GM23338 (cell line): ENCODE results near the gene MYO1D. TPM values are rescaled to one million over a fixed set of nuclear protein-coding genes. Genes with fewer than 3 reads are reported as not detected.

Source experiments
- ATAC-seq: fragments of 200-7000 bp; cut with Tn5 transposase; 3 replicates; pipeline ENCODE4 v1.9.1; 2020
- DNase-seq: peaks from one replicate; pipeline ENCODE4 v3.0.0-alpha.2; 2015; ENCODE audit warnings: low spot score
- H2AFZ ChIP-seq: fragments of 200-600 bp; sonication (generic); 2 replicates; pipeline ENCODE4 v1.8.0; 2016; ENCODE audit warnings: antibody characterized with exemption, mild to moderate bottlenecking, moderate library complexity
- H3F3A ChIP-seq: fragments of 200-600 bp; sonication (generic); replicated peaks from 2 replicates; pipeline ENCODE4 v1.8.0; 2017; ENCODE audit warnings: antibody characterized with exemption, mixed run types, low read depth
- H3K27ac ChIP-seq: fragments of 200-600 bp; sonication (generic); 2 replicates; pipeline ENCODE4 v1.6.1; 2016; ENCODE audit warnings: low read depth
- H3K27me3 ChIP-seq: fragments of 200-600 bp; sonication (generic); 2 replicates; pipeline ENCODE4 v1.8.0; 2016; ENCODE audit warnings: mild to moderate bottlenecking, mixed run types, moderate library complexity; ENCODE audit not compliant: insufficient read depth
- H3K36me3 ChIP-seq: fragments of 200-600 bp; sonication (generic); 2 replicates; pipeline ENCODE4 v1.8.0; 2016; ENCODE audit warnings: mild to moderate bottlenecking; ENCODE audit not compliant: insufficient read depth
- H3K4me1 ChIP-seq: fragments of 200-600 bp; sonication (generic); 2 replicates; pipeline ENCODE4 v1.8.0; 2016; ENCODE audit warnings: mild to moderate bottlenecking, moderate library complexity; ENCODE audit not compliant: insufficient read depth
- H3K4me2 ChIP-seq: fragments of 200-600 bp; sonication (generic); 2 replicates; pipeline ENCODE4 v1.7.1; 2017; ENCODE audit warnings: mixed run types
- H3K4me3 ChIP-seq: fragments of 200-600 bp; sonication (generic); 2 replicates; pipeline ENCODE4 v1.6.1; 2016; ENCODE audit warnings: mixed run types
- H3K79me2 ChIP-seq: fragments of 200-600 bp; sonication (generic); replicated peaks from 2 replicates; pipeline ENCODE4 v1.8.0; 2017; ENCODE audit warnings: mild to moderate bottlenecking; ENCODE audit not compliant: insufficient read depth
- H3K9me2 ChIP-seq: fragments of 200-600 bp; sonication (generic); 2 replicates; pipeline ENCODE4 v1.8.0; 2017; ENCODE audit not compliant: insufficient read depth
- H4K20me1 ChIP-seq: fragments of 200-600 bp; sonication (generic); replicated peaks from 2 replicates; pipeline ENCODE4 v1.8.0; 2017; ENCODE audit warnings: mild to moderate bottlenecking; ENCODE audit not compliant: insufficient read depth
- H3K27ac Mint-ChIP-seq: 2 replicates; pipeline ENCODE4 v1.8.0; 2020; ENCODE audit warnings: inconsistent platforms, mild to moderate bottlenecking, moderate library complexity, mixed read lengths
- H3K27me3 Mint-ChIP-seq: 3 replicates; pipeline ENCODE4 v1.8.0; 2022; ENCODE audit warnings: low read depth, mild to moderate bottlenecking, moderate library complexity, mixed read lengths, inconsistent platforms; ENCODE audit not compliant: insufficient read depth, poor library complexity
- H3K36me3 Mint-ChIP-seq: 3 replicates; pipeline ENCODE4 v1.8.0; 2021; ENCODE audit warnings: low read depth, mild to moderate bottlenecking, inconsistent platforms, moderate library complexity, mixed read lengths
- H3K4me1 Mint-ChIP-seq: 3 replicates; pipeline ENCODE4 v1.8.0; 2020; ENCODE audit warnings: mild to moderate bottlenecking, inconsistent platforms, mixed read lengths
- H3K4me3 Mint-ChIP-seq: 3 replicates; pipeline ENCODE4 v1.8.0; 2021; ENCODE audit warnings: moderate library complexity, mild to moderate bottlenecking, inconsistent platforms, mixed read lengths
- H3K9me3 Mint-ChIP-seq: 3 replicates; pipeline ENCODE4 v1.8.0; 2020; ENCODE audit warnings: moderate library complexity, mild to moderate bottlenecking, inconsistent platforms, mixed read lengths
- CREB1 ChIP-seq: fragments of 250-450 bp; sonication (Bioruptor Pico); IDR thresholded peaks from 2 replicates; pipeline ENCODE4 v1.5.0; 2020; ENCODE audit warnings: low read depth, mild to moderate bottlenecking, moderate library complexity
- ETS1 ChIP-seq: IDR thresholded peaks from 2 replicates; pipeline ENCODE4 v1.6.1; 2016; ENCODE audit warnings: antibody characterized with exemption
- EZH2 ChIP-seq: fragments of 200-600 bp; sonication (generic); IDR thresholded peaks from one replicate; pipeline ENCODE4 v1.8.0; 2017; ENCODE audit warnings: antibody characterized with exemption, mild to moderate bottlenecking, low read depth; ENCODE audit not compliant: unreplicated experiment
- POLR2AphosphoS5 ChIP-seq: IDR thresholded peaks from 2 replicates; pipeline ENCODE4 v1.6.1; 2016; ENCODE audit warnings: antibody characterized with exemption, low read depth
- REST ChIP-seq: IDR thresholded peaks from one replicate; pipeline ENCODE4 v1.6.1; 2018; ENCODE audit warnings: antibody characterized with exemption; ENCODE audit not compliant: unreplicated experiment
- STAT1 ChIP-seq: IDR thresholded peaks from one replicate; pipeline ENCODE4 v1.6.1; 2016; ENCODE audit warnings: antibody characterized with exemption; ENCODE audit not compliant: unreplicated experiment
- ZNF331 ChIP-seq: fragments of 250-450 bp; sonication (Bioruptor Pico); IDR thresholded peaks from 2 replicates; pipeline ENCODE4 v1.5.0; 2020; ENCODE audit warnings: low read depth, mild to moderate bottlenecking, moderate library complexity
- ZNF462 ChIP-seq: fragments of 250-450 bp; sonication (Bioruptor Pico); IDR thresholded peaks from 2 replicates; pipeline ENCODE4 v1.5.0; 2020; ENCODE audit warnings: mild to moderate bottlenecking, moderate library complexity
- polyA plus RNA-seq: library from polyadenylated mRNA; unstranded; fragments of >200 nt; fragmentation: Nextera tagmentation; extraction: Ambion mirVana; gene quantifications from 2 replicates; pipeline ENCODE4 v1.2.1, GENCODE V29; 2016
- total RNA-seq: library from RNA; depleted of rRNA; stranded (reverse); fragments of >200 nt; shearing (Covaris generic); gene quantifications from 2 replicates; pipeline ENCODE4 v1.2.3, GENCODE V29; 2014

MYO1D gene
- total and polyA plus RNA-seq, 2 experiments from 2014 or later = 8.6 to 28.6 TPM

- no peak for TF ChIP-seq ZNF462
- no peak for TF ChIP-seq REST
- TF ChIP-seq ZNF331 (CRISPR knock-in tag) = no peak
These were observed 73.4 kb downstream of the MYO1D start (continued) for GRCh38 chr17:32803544-32803943.

GRCh38 chr17:32802306-32802705 lies 74.6 kb downstream of the MYO1D start:
- Histone ChIP-seq H2AFZ (no peak overlapping the region), H3F3A (no peaks in the 10 kb centered on the region), H3K4me1 (no peaks in the 10 kb centered on the region), H3K79me2 (no peaks in the 10 kb centered on the region), H3K27ac (no peak overlapping the region), H3K9me2 (no peaks in the 10 kb centered on the region), H3K36me3 (no peaks in the 10 kb centered on the region), H3K4me2 (no peak overlapping the region), H3K4me3 (no peak overlapping the region), H4K20me1 (no peaks in the 10 kb centered on the region), H3K27me3 (no peaks in the 10 kb centered on the region)
- H3K27me3 Mint-ChIP-seq = peaks cover 4% of the 10 kb centered on the region
- no peak overlapping the region for H3K27ac Mint-ChIP-seq
- no peak overlapping the region for H3K4me3 Mint-ChIP-seq
- no peaks in the 10 kb centered on the region for H3K9me3 Mint-ChIP-seq
- DNase-seq (no peak), ATAC-seq (no peak)
- H3K4me1 Mint-ChIP-seq = peaks cover 12% of the 10 kb centered on the region; the same call in 2 of the 3 replicates
- no peaks in the 10 kb centered on the region for H3K36me3 Mint-ChIP-seq
- TF ChIP-seq CREB1 (CRISPR knock-in tag) (no peak), POLR2AphosphoS5 (no peak), EZH2 (no peak), ETS1 (no peak), STAT1 (no peak)
